ENCODE measurements around the gene PDZD7. TPM values are rescaled to one million over a fixed set of nuclear protein-coding genes. Genes with fewer than 3 reads are reported as not detected.
A peak's percentile ranks its signal among the peaks of the same experiment; 100 is the strongest.

The PDZD7 gene
- total and polyA plus RNA-seq, 2 of the 8 experiments (the other 6 are each of a cell fraction or from before 2014, with no cell fraction given), result 0.88 to 1.6 TPM

- no peak overlapping the region for H3K23ac ChIP-seq (ENCODE audit: insufficient read length)
- H3K14ac ChIP-seq (ENCODE audit: insufficient read length), result no peak overlapping the region
- no peaks in the 10 kb centered on the region for H3K36me3 ChIP-seq (ENCODE audit: control insufficient read depth in 2 of 4, insufficient read depth in 4 of 4, low read length in 3 of 4)
- H4K20me1 ChIP-seq (replicated peaks in 1 of 2; ENCODE audit: control insufficient read depth in 1 of 2, insufficient read depth in 2 of 2, low read length in 2 of 2), result no peaks in the 10 kb centered on the region
- no peak overlapping the region for H3K18ac ChIP-seq (ENCODE audit: extremely low read depth, low read length)
- H3K79me1 ChIP-seq (ENCODE audit: low read depth, low read length), result no peaks in the 10 kb centered on the region; the same call in 1 of the 2 replicates
- CTCF ChIA-PET (ENCODE audit: partially characterized antibody), result interaction anchor here (0.6 to 51.8 kb wide), 13 partner anchors 10 to 459 kb away, joined by 3 to 2176 read pairs (median 3); partner anchors contain the start of genes KAZALD1 and LZTS2
- no peak overlapping the region for H4K91ac ChIP-seq (replicated peaks; ENCODE audit: insufficient read length, low read length)
- H3K4me2 ChIP-seq (ENCODE audit: insufficient read depth in 1 of 2, low read depth in 2 of 2, low read length in 2 of 2), result 0 out of 4 replicates have a peak overlapping the region, but pooled peaks of 1 of the 2 experiments have one; percentile 31
- no peak overlapping the region for H3K4me3 ChIP-seq (ENCODE audit: extremely low read depth in 1 of 4, insufficient read depth in 2 of 4, low read depth in 3 of 4, low read length in 4 of 4)
- H4K5ac ChIP-seq (ENCODE audit: insufficient read length, low read depth, low read length), result no peak overlapping the region
- H2AFZ ChIP-seq (ENCODE audit: low read length), result no peak overlapping the region; the same call in 1 of the 2 replicates
- no peak overlapping the region for H4K8ac ChIP-seq (ENCODE audit: extremely low read depth, insufficient read depth, low read length)
- H3K27me3 ChIP-seq (replicated peaks in 1 of 4; ENCODE audit: control insufficient read depth in 3 of 4, extremely low read depth in 1 of 4, insufficient read depth in 3 of 4, low read length in 3 of 4), result peaks cover 1 to 18% (median 16%) of the 10 kb centered on the region in 4 experiments
- H3K56ac ChIP-seq (replicated peaks; ENCODE audit: insufficient read length, low read depth, low read length), result no peak overlapping the region
- peak overlapping the region in 1 of 4 experiments; percentile 38; a peak in 1 of 7 replicates for H3K9ac ChIP-seq (replicated peaks in 1 of 4; ENCODE audit: extremely low read depth in 1 of 4, low read depth in 3 of 4, low read length in 3 of 4)
- H3K4ac ChIP-seq (replicated peaks; ENCODE audit: insufficient read length, low read depth, low read length), result no peak overlapping the region
- no peaks in the 10 kb centered on the region for H3K79me2 ChIP-seq (ENCODE audit: control insufficient read depth in 1 of 2, insufficient read depth in 2 of 2, low read length in 2 of 2)
- no peak overlapping the region for H2BK5ac ChIP-seq (ENCODE audit: low read depth, low read length)
- H3K23me2 ChIP-seq (ENCODE audit: low read depth, low read length), result peaks cover 16% of the 10 kb centered on the region
- no peak overlapping the region for H2AK5ac ChIP-seq (ENCODE audit: low read depth, low read length)
- H2BK12ac ChIP-seq (ENCODE audit: low read depth, low read length), result no peak overlapping the region; the same call in 1 of the 2 replicates
- no peak overlapping the region for H2BK120ac ChIP-seq (replicated peaks; ENCODE audit: low read depth, low read length)
- H3K4me1 ChIP-seq (replicated peaks in 1 of 4; ENCODE audit: control insufficient read depth in 3 of 4, insufficient read depth in 4 of 4, low read length in 3 of 4), result peaks cover 0 to 21% (median 15%) of the 10 kb centered on the region in 4 experiments; a peak in 6 of 7 replicates
- H3K27ac ChIP-seq (ENCODE audit: low read depth, low read length), result no peak overlapping the region
- POLR2A ChIA-PET (ENCODE audit: partially characterized antibody), result interaction anchor here (0.8 to 1.4 kb wide), 3 partner anchors 13 to 28 kb away, joined by 3 read pairs; partner anchors contain the start of gene LZTS2
- no peak overlapping the region for H2BK15ac ChIP-seq (ENCODE audit: low read length)
- DNase-seq (ENCODE audit: low read depth in 1 of 2, low spot score in 2 of 2) (no peak), FAIRE-seq (no peak)
- no peaks in the 10 kb centered on the region for H3K9me3 ChIP-seq (ENCODE audit: insufficient read depth in 2 of 2, low read depth in 1 of 2, low read length in 1 of 2)
- 77% methylated on average over 9 of the region's 10 CpGs; no CpG with 5 or more reads in 1 of the 2 experiments for WGBS, 2 experiments (ENCODE audit: extremely low coverage in 1 of 2, insufficient coverage in 1 of 2, insufficient read length in 1 of 2, insufficient replicate concordance in 2 of 2, low coverage in 1 of 2, low lambda C conversion rate in 2 of 2, missing lambda C conversion rate in 1 of 2)
- no peak overlapping the region for H2BK20ac ChIP-seq (ENCODE audit: low read length)
- TF ChIP-seq EGR1 (IDR thresholded peaks at IDR 0.05; ENCODE audit: borderline replicate concordance, low read depth, low read length), result no peak
- no peak for TF ChIP-seq SRF (IDR thresholded peaks at IDR 0.05; ENCODE audit: low read depth, low read length)
- no peak for TF ChIP-seq TAF1 (IDR thresholded peaks at IDR 0.05; ENCODE audit: low read depth, low read length)
- no peak for TF ChIP-seq ZNF274 (IDR thresholded peaks at IDR 0.05; ENCODE audit: borderline replicate concordance, extremely low read depth, low read length)
- TF ChIP-seq YY1 (IDR thresholded peaks at IDR 0.05; ENCODE audit: low read depth, low read length), result no peak
- TF ChIP-seq SP2 (IDR thresholded peaks at IDR 0.05; ENCODE audit: low read length), result no peak
- TF ChIP-seq E2F6 (IDR thresholded peaks at IDR 0.05), result no peak
- TF ChIP-seq SIRT6 (IDR thresholded peaks at IDR 0.05; ENCODE audit: low read length), result no peak
- no peak for TF ChIP-seq GTF2F1 (IDR thresholded peaks at IDR 0.05; ENCODE audit: borderline replicate concordance, low read depth, low read length)
- no peak for TF ChIP-seq SP4 (IDR thresholded peaks at IDR 0.05; ENCODE audit: low read length)
- TF ChIP-seq ATF2 (IDR thresholded peaks at IDR 0.05; ENCODE audit: low read length), result no peak
These were observed 3.7 kb downstream of the PDZD7 start for GRCh38 chr10:101027106-101027720.

Data from H1 (cell line).